ENCODE results near the gene ACTG1. TPM values are rescaled to one million over a fixed set of nuclear protein-coding genes. Genes with fewer than 3 reads are reported as not detected.

The ACTG1 gene
- total RNA-seq, 1 experiment from 2014 or later: 2,327 TPM

DNA sequence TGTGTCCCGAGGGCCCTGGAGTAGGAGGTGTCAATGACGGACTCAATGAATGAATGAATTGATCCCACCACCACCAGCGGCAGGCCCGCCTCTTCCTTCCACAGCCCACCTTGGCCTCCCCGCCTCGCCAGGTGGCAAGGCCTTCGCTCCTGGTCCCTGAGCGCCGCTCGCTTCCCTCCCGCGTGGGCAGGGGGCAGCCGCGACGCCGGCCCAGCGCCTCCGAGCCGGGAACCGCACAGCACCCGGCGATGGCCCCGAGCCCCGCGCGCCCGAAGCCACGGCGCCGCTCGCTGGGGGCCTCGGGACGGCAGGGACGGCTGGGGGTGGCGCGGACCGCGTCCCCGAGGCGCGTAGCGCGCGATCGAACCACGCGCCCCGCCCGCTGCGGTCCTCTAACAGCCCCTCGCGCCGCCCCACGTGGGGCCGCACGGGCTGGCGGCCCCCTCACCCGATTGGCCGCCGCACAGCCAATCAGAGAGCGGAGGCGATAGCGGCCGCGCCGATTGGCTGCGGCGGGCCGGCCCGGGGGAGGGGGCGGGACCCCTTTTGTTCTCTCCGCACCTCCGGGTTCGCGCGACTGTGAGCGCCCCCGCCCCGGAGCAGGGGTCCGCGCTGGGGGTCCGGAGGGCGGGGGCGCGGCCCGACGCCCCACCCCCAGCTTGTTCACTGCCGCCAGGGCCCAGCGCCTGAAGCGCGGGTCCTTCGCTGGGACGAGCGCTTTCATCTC lies 31.4 kb downstream of the ACTG1 start:
- intact Hi-C loops (cut with micrococcal nuclease; ENCODE audit: unreplicated experiment): loop anchor here (5.0 to 10.0 kb wide), 2 partner anchors 186 to 229 kb away; partner anchors contain the start of gene SLC38A10

DNA sequence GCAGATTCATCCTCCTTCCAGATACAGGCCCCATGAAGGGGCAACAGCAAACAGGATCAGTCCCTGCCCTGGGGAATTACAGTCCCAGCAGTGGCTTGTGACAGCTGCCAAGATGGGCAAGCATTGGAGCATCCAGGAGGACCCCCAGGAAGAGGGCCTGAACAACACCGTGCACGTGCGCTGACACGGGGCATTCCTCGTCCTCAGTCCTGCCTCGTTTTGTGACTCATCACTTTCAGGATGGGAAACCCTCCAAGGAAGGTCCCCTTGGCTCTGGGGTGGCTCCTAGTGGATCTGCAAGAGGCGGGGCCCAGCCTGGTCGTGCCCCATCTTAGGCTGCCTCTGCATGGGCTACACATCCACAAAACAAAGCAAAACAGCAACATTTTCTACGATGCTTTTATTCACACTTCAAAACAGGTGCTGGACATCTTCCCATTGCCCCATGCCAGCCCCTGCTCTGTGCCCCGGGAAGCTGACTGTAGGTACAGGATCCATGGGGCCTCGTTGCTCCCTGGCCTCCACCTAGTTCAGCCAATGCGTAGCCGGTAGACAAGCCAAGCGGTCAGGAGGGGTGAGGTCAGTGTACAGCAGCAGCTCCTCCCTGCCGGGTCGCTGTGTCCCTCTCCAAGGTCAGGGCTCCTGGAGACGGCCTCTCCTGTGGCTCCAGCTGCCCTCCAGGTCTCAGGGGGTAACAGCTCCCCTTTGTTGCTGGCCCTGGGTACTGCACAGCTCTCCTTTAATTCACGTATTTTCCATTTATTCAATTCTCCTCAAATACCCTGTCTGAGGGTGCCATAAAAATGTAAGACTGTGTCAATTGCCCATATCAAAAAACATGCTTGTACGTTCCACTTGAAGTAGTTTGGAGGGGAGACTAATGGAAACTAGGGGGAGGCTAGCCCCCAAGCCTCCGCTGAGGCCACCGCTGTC lies 32.2 kb downstream of the ACTG1 start:
- DNase-seq: no peak
- Mint-ChIP-seq H3K4me3 (ENCODE audit: low read depth, unreplicated experiment) (no peak overlapping the region), H3K27me3 (ENCODE audit: unreplicated experiment) (peaks cover 29% of the 10 kb centered on the region), H3K27ac (ENCODE audit: unreplicated experiment) (no peak overlapping the region), H3K9me3 (ENCODE audit: low read depth, unreplicated experiment) (peaks cover 3% of the 10 kb centered on the region), H3K36me3 (ENCODE audit: insufficient read depth, unreplicated experiment) (peaks cover 3% of the 10 kb centered on the region), H3K4me1 (ENCODE audit: low read depth, unreplicated experiment) (no peaks in the 10 kb centered on the region)
- TF ChIP-seq, protein P1, sequence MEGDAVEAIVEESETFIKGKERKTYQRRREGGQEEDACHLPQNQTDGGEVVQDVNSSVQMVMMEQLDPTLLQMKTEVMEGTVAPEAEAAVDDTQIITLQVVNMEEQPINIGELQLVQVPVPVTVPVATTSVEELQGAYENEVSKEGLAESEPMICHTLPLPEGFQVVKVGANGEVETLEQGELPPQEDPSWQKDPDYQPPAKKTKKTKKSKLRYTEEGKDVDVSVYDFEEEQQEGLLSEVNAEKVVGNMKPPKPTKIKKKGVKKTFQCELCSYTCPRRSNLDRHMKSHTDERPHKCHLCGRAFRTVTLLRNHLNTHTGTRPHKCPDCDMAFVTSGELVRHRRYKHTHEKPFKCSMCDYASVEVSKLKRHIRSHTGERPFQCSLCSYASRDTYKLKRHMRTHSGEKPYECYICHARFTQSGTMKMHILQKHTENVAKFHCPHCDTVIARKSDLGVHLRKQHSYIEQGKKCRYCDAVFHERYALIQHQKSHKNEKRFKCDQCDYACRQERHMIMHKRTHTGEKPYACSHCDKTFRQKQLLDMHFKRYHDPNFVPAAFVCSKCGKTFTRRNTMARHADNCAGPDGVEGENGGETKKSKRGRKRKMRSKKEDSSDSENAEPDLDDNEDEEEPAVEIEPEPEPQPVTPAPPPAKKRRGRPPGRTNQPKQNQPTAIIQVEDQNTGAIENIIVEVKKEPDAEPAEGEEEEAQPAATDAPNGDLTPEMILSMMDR (IDR thresholded peaks at IDR 0.05; ENCODE audit: unreplicated experiment): no peak
- no TSS peak for BruUV-seq (replicated peaks)
- CTCF ChIA-PET: interaction anchor here (0.6 kb wide), 1 partner anchor 40 kb away, joined by 3 read pairs; no protein-coding TSS in a partner anchor
- intact Hi-C loops (cut with micrococcal nuclease; ENCODE audit: unreplicated experiment): loop anchor here (5.0 to 10.0 kb wide), 2 partner anchors 186 to 228 kb away; partner anchors contain the start of gene SLC38A10

More for the DNA sequence above, 31.4 kb downstream of the ACTG1 start:
- Mint-ChIP-seq H3K4me3 (ENCODE audit: low read depth, unreplicated experiment) (no peak overlapping the region), H3K36me3 (ENCODE audit: insufficient read depth, unreplicated experiment) (peaks cover 3% of the 10 kb centered on the region), H3K27ac (ENCODE audit: unreplicated experiment) (no peak overlapping the region), H3K27me3 (ENCODE audit: unreplicated experiment) (peaks cover 29% of the 10 kb centered on the region), H3K4me1 (ENCODE audit: low read depth, unreplicated experiment) (no peaks in the 10 kb centered on the region), H3K9me3 (ENCODE audit: low read depth, unreplicated experiment) (peaks cover 3% of the 10 kb centered on the region)
- CTCF ChIA-PET: no interaction called here
- TF ChIP-seq, protein P1 (IDR thresholded peaks at IDR 0.05; ENCODE audit: unreplicated experiment): no peak
- DNase-seq: no peak
- BruUV-seq (replicated peaks): no TSS peak

GRCh38 chr17:81479175-81480071 lies 33.2 kb downstream of the ACTG1 start:
- CTCF ChIA-PET: no interaction called here
- no TSS peak for BruUV-seq (replicated peaks)
- Mint-ChIP-seq H3K36me3 (ENCODE audit: insufficient read depth, unreplicated experiment) (peaks cover 3% of the 10 kb centered on the region), H3K9me3 (ENCODE audit: low read depth, unreplicated experiment) (peaks cover 3% of the 10 kb centered on the region), H3K27me3 (ENCODE audit: unreplicated experiment) (peaks cover 29% of the 10 kb centered on the region), H3K27ac (ENCODE audit: unreplicated experiment) (no peak overlapping the region), H3K4me1 (ENCODE audit: low read depth, unreplicated experiment) (no peaks in the 10 kb centered on the region), H3K4me3 (ENCODE audit: low read depth, unreplicated experiment) (no peak overlapping the region)
- DNase-seq: no peak
- intact Hi-C loops (cut with micrococcal nuclease; ENCODE audit: unreplicated experiment): loop anchor here (5.0 to 10.0 kb wide), 2 partner anchors 185 to 227 kb away; partner anchors contain the start of gene SLC38A10
- TF ChIP-seq, protein P1 (IDR thresholded peaks at IDR 0.05; ENCODE audit: unreplicated experiment): no peak

GRCh38 chr17:81478119-81478518 lies 34.5 kb downstream of the ACTG1 start:
- peaks cover 26% of the 10 kb centered on the region for H3K27me3 Mint-ChIP-seq (ENCODE audit: unreplicated experiment)
- H3K27ac Mint-ChIP-seq (ENCODE audit: unreplicated experiment): no peak overlapping the region
- DNase-seq: no peak
- peaks cover 3% of the 10 kb centered on the region for H3K36me3 Mint-ChIP-seq (ENCODE audit: insufficient read depth, unreplicated experiment)
- intact Hi-C loops (cut with micrococcal nuclease; ENCODE audit: unreplicated experiment): no loop called here
- CTCF ChIA-PET: no interaction called here
- TF ChIP-seq, protein P1 (IDR thresholded peaks at IDR 0.05; ENCODE audit: unreplicated experiment): no peak
- H3K4me1 Mint-ChIP-seq (ENCODE audit: low read depth, unreplicated experiment): no peaks in the 10 kb centered on the region
- no TSS peak for BruUV-seq (replicated peaks)
- H3K4me3 Mint-ChIP-seq (ENCODE audit: low read depth, unreplicated experiment): no peak overlapping the region
- H3K9me3 Mint-ChIP-seq (ENCODE audit: low read depth, unreplicated experiment): peaks cover 3% of the 10 kb centered on the region

All from Calu3 (cell line).